NOMO-1 (cell line): ENCODE measurements around the gene CBX1.
A peak's percentile ranks its signal among the peaks of the same experiment; 100 is the strongest.
"Not testable (repeated sequence)": the region's sequence is repeated elsewhere in the genome, so short reads cannot be mapped to it uniquely, and the experiment has no call there.

Experiments
- DNase-seq, 2 experiments: peaks; one replicate each; lab custom pipeline; 2025; ENCODE audit not compliant: unreplicated experiment in 2 of 2; lab: John Stamatoyannopoulos, UW

Gene CBX1

DNA sequence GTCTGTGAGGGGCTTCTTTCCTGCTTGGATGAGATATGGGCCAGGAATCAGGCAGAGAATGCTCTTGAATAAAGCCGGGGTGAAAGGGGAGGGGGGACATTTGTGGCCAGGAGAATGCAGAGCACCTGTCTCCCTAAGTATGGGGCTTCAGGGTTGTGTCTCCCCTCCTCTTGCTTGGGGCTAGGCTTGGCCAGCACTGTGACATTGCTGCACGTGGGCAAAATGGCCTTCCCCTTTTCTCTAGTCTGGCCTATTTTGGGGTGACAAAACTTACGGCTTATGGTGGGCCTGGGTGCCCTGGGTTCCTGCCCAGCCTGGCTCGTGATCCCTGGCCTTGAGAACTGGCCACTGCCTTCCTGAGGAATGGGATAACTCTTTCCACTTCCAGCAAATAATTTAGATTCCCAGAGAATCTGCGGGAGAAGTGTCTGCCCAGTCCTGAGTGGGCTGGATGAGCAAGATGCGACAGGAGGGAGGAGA is 47.5 kb downstream of the CBX1 start:
- DNase-seq, result no peak

DNA sequence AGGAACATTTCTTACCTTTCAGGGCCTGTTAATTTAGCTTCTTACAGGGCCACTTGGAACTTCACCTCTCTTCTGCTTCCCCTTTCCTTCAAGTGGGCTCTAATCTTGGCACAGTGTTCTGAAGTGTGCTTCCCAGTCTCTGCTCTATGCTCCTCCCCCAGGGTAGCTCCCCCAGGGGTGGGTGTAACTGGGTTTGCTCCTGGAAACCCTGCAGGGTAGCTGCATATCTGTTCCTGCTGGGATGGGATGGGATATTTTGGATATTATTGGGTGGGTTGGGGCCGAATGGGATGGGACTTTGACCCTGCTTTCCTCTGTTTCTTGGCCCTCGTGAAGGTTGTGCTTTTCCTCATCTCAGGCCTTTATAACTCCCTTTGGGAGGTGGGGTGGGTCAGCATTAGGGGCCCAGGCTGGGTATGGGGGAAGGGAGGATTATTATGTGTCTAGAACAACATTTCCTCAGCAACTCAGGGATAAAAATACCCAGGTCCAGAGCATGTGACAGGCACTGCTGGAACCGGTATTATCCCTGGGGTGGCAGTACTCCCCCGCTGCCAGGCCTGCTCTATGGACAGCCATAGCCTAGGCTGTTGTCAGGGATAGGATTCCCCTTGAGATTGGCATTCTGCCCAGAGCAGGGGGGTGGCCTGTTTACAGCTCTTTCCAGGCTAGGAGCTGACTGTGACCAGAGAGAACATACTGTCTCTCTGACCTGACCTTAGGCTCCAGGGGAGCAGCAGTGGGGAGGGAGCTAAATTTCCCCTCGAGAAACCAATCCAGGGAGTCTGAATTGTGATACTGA is 48.1 kb downstream of the CBX1 start:
- DNase-seq, result no peak

GRCh38 chr17:48051706-48052486 is 49.4 kb downstream of the CBX1 start:
- no peak for DNase-seq

DNA sequence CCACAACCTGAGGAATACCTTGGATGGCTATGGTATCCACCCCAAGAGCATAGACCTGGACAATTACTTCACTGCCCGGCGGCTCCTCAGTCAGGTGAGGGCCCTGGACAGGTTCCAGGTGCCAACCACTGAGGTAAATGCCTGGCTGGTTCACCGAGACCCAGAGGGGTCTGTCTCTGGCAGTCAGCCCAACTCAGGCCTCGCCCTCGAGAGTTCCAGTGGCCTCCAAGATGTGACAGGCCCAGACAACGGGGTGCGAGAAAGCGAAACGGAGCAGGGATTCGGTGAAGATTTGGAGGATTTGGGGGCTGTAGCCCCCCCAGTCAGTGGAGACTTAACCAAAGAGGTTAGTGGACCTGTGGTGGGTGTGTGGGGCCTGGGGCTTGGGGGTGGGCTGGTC is 50.0 kb downstream of the CBX1 start:
- no peak for DNase-seq

DNA sequence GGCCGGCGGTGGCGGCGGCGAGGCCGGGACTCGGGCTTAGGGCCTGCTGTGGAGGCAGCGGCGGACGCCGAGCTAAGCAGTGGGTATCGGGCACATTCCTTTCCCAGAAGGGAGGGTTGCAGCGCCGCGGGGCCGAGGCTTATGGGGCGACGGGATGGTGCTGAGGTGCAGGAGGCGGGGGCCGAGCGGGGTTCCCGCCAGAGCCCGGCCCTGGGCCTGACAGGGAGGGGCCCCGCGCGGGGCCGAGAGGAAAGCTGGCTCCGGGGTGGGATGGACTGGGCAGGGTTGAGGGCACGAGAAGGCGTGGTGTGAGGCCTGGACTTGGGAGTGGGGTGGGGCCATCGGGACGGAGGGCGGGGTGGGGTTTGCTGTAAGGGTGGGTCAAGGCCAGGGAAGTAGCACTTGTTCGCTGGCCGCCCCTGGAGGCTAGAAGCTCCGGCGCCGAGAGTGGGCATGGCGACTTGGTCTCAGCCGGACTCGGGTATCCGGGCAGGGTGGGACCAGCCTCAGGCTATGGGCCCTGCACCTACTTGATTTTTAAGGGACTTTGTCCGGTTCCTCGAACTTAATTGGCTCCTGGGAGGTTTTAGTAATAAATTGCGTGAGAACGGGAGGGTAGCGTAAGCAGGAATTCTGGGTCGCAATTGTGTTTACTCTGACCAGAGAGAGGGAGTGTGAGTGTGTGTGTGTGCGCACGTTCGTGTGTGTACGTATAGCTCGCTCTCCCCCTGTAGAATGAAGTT is 52.7 kb downstream of the CBX1 start:
- peak; percentile 80 to 92 for DNase-seq

GRCh38 chr17:48047741-48048383 is 53.4 kb downstream of the CBX1 start, which contains the start of gene NFE2L1:
Gene NFE2L1 (plus strand): TSS chr17:48048359. CDS start chr17:48051119, 2,760 bp downstream.
- DNase-seq, result peak; percentile 99 to 100

- no peak for DNase-seq
These were observed 54.1 kb downstream of the CBX1 start for GRCh38 chr17:48047113-48047740.

DNA sequence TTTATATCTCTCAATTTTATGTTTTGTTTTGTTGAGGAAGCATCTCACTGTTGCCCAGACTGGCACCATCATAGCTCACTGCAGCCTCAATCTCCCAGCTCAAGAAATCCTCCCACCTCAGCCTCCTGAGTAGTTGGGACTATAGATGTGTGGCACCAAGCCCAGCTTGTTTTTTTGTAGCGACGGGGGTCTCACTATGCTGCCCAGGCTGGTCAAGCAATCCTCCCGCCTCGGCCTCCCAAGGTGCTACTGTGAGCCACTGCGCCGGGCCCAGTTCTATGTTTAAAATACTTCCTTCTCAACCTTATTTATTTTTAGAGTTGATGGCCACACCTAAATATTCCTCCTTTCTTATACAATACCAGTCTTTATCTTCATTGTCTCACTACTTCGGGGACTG is 55.0 kb downstream of the CBX1 start:
- DNase-seq, result no peak

DNA sequence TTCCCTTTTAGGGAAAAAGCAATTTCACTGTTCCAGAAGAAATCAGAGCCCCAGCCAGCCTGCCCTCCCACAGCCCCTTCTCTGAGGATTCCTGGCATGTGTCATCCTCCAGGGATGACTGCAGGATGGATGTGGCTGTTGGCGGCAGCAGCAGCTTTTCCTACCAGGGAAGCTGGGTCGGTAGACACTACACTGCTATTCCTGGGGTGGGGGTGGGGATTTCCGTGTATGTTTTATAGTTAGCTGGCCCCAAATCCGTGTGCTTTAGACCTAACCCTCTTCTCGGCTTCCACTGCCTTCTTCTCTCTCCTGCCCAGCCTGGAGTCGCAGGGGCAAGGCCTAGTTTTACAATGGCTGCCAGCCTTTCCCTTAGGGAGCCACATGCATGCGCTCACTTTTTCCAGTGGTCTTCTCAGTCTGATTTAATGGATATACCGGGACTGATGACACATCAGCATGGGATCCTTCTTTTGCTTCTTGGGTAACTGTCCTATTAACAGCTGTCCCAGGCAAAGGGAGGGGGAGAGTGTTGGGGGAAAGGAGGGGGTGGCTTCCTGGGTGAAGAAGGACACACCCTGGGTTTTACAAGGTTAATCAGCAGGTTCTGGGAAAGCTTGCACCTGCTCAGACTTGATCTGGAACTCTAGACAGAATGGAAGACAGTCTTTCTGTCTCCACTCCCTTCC is 55.8 kb downstream of the CBX1 start:
- DNase-seq, result no peak

DNA sequence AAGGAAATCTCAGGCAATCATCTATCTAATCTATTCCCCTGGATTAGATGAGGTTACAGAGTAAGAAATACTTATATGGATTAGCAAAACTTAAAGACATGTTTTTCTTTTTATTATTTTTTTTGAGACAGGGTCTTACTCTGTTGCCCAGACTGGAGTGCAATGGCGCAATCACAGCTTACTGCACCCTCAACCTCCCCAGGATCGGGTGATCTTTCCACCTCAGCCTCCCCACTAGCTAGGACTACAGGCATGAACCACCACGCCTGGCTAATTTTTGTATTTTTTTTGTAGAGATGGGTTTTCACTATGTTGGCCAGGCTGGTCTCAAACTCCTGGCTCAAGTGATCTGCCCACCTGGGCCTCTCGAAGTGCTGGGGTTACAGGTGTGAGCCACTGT is 56.4 kb downstream of the CBX1 start:
- DNase-seq, result no peak

DNA sequence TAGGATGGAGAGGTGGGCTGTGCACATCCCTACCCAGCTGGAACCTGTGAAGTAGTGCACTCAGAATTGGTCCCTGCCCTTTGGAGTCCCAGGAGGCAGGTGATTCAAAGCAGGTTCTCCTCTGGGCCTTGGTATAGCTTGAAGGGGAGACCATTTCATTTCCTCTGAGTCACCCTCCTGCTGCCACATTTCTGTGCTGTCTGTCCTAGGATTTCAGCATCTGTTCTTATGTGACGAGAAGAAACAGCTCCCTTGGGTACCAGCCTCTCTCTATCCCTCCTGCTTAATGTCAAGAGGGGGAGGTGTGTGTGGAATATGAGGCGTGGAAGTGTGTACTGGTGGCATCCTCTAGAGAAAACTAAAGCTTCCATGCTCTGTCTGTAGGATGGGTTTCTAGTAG is 58.1 kb downstream of the CBX1 start:
- no peak for DNase-seq

DNA sequence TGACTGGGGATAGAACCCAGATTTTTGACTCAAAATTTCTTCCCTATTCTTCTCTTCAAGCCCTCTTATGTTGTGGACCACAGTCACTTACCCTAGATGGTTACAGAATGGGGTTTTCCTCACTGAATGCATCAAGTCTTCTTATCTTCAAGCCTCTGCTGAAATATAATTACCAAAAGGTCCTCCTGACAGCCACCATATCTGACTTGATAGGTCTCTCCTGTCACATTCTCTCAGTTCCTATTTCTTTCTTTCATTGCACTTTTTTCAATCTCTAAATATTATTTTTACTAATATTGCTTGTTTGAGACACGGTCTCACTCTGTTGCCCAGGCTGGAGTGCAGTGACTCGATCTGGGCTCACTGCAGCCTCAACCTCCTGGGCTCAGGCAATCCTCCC is 62.6 kb downstream of the CBX1 start:
- DNase-seq, result no peak

GRCh38 chr17:48037838-48038323 is 63.4 kb downstream of the CBX1 start:
- no peak for DNase-seq

- DNase-seq, result peak in 1 of 2 experiments; percentile 38
These were observed 64.0 kb downstream of the CBX1 start, which contains the start of gene COPZ2 for GRCh38 chr17:48037036-48037837. Gene COPZ2 (minus strand): TSS chr17:48037797. CDS start chr17:48037777, 20 bp downstream.

DNA sequence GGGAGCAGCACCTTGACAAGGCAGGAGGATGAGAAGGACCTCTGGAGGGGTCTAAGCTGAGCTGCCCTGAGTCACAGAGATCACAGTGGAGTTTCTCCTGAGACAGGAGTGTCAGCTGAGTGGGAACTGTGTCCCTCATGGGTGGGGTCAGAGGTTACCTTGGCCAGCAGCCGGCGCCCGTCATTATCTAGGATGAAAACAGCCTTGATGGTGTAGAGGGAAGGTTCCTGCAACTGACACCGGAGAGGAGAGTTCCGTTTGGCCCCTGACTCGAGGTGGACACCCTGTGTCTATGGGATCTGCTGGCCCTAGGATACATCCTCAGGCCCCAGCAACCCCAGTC is 64.6 kb downstream of the CBX1 start:
- DNase-seq, result no peak

DNA sequence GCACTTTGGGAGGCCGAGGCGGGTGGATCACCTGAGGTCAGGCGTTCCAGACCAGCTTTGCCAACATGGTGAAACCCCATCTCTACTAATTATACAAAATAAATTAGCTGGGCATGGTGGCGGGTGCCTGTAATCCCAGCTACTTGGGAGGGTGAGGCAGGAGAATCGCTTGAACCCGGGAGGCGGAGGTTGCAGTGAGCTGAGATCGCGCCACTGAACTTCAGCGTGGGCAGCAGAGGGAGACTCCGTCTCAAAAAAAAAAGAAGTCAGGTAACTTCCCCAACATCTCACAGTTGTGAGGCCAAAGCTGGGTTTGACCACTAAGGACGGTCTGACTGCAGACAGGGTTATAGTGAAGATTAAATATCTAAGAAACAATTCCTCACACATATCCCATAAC is 66.5 kb downstream of the CBX1 start:
- not testable (repeated sequence) for DNase-seq

GRCh38 chr17:48031966-48032365 is 69.3 kb downstream of the CBX1 start:
- no peak for DNase-seq

GRCh38 chr17:48030531-48030930 is 70.7 kb downstream of the CBX1 start:
- DNase-seq, result no peak

DNA sequence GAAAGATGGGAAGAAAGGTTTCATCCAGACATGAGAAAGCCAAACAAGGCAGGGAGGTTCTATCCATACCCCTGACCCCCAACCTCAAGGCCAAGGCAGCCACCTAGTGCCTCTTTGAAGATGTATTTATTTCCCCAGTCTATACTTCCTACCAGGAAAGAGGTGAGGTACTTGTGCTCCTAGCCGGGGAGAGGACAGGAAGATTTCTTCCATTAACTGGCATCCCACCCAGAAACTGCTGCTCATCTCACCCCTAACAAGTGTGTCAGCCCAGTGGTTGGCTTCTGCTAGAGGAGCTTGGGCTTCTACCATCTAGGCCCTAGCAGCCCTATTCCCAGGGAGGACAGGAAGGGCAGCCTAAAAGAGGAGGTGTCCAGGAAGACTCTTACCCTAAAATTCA is 72.5 kb downstream of the CBX1 start:
- DNase-seq, result no peak
